Muscle layer of duodenum (tissue), 2 donors: ENCODE results near the gene CHMP6.
A peak's percentile ranks its signal among the peaks of the same experiment; 100 is the strongest.

Experiments used
- H3K27ac ChIP-seq: one replicate; pipeline ENCODE4 v1.7.0; 2013; ENCODE audit warnings: mild to moderate bottlenecking, low read length
- H3K27me3 ChIP-seq: one replicate; pipeline ENCODE4 v1.7.0; 2013; ENCODE audit warnings: low read depth, mild to moderate bottlenecking, control low read depth, low read length
- H3K36me3 ChIP-seq, 2 donors: one replicate each; pipeline ENCODE4 v1.7.0; 2013; ENCODE audit warnings: low read length in 2 of 2, control low read depth in 1 of 2, mild to moderate bottlenecking in 1 of 2; ENCODE audit not compliant: insufficient read depth in 2 of 2, control insufficient read depth in 1 of 2
- H3K4me1 ChIP-seq, 2 donors: one replicate each; pipeline ENCODE4 v1.7.0; 2013; ENCODE audit warnings: low read length in 2 of 2, mild to moderate bottlenecking in 2 of 2, control low read depth in 1 of 2, moderate library complexity in 1 of 2; ENCODE audit not compliant: insufficient read depth in 2 of 2, control insufficient read depth in 1 of 2
- H3K4me3 ChIP-seq, 2 donors: one replicate each; pipeline ENCODE4 v1.7.0; 2013; ENCODE audit warnings: low read length in 2 of 2, low read depth in 1 of 2, mild to moderate bottlenecking in 1 of 2
- H3K9me3 ChIP-seq, 2 donors: one replicate each; pipeline ENCODE4 v1.7.0; 2013; ENCODE audit warnings: low read length in 2 of 2, control low read depth in 1 of 2, mild to moderate bottlenecking in 1 of 2; ENCODE audit not compliant: control insufficient read depth in 1 of 2
- donor health status: healthy.

Gene CHMP6

DNA sequence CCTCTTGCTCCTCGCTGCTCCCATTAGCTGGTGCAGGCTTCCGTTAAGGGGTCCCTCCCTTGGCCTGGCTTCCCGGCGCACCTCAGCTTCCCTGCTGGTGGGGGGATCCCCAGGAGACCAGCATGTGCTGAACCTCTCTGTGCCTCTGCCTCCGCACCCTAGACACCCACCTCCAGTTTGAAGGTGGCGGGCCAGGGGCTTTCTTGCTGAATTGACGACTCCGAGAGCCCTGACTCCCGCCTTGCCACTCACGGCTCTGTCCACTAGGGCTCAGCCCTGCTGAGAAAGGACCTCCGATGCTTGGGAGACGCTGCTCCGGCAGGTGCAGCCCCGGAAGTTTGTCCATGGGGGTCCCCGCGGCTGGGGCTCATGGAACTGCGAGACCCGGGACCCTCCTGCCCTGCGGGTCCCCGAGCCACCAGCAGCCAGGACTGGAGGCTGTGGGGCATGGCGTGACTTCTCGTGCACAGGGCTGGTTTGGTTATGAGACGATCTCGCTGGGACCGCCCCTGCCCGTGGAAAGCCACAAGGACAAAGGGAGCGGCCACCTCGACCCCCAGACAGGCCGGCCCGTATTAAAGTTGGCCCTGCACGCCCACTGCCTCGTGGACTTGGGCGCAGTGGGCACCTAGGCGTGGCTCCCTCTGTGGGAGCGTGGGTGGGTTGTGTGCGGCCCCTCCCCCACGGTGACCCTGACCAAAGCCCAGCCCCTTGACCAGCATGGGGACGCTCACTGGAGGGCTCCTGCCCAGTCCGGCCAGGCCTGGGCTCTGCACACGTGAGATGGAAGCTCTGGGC lies 8.1 kb downstream of the CHMP6 start:
- Histone ChIP-seq H3K27me3 (peaks cover 9% of the 10 kb centered on the region), H3K36me3 (peaks cover 11 to 55% of the 10 kb centered on the region in 2 donors), H3K4me3 (no peak overlapping the region), H3K9me3 (no peaks in the 10 kb centered on the region), H3K27ac (no peak overlapping the region), H3K4me1 (peaks cover 4 to 21% of the 10 kb centered on the region in 2 donors)

DNA sequence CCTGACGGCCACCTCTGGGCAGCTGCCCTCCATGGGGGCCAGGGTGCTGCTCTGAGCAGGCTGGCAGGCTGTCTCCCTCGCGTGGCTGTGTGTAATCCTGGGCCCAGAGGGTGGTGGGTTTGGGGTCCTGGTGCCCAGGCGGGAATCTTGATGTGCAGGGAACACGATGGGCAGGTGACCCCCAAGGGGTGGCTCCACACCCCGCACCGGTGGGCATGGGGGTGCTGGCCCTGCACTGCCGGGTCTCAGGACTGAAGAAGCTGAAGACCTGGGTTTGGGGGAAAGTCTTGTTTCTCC lies 8.6 kb downstream of the CHMP6 start:
- H3K4me1 ChIP-seq: peaks cover 4 to 23% of the 10 kb centered on the region in 2 donors
- no peak overlapping the region for H3K27ac ChIP-seq
- peaks cover 11% of the 10 kb centered on the region for H3K27me3 ChIP-seq
- H3K9me3 ChIP-seq: no peaks in the 10 kb centered on the region
- no peak overlapping the region for H3K4me3 ChIP-seq
- peaks cover 11 to 51% of the 10 kb centered on the region in 2 donors for H3K36me3 ChIP-seq

DNA sequence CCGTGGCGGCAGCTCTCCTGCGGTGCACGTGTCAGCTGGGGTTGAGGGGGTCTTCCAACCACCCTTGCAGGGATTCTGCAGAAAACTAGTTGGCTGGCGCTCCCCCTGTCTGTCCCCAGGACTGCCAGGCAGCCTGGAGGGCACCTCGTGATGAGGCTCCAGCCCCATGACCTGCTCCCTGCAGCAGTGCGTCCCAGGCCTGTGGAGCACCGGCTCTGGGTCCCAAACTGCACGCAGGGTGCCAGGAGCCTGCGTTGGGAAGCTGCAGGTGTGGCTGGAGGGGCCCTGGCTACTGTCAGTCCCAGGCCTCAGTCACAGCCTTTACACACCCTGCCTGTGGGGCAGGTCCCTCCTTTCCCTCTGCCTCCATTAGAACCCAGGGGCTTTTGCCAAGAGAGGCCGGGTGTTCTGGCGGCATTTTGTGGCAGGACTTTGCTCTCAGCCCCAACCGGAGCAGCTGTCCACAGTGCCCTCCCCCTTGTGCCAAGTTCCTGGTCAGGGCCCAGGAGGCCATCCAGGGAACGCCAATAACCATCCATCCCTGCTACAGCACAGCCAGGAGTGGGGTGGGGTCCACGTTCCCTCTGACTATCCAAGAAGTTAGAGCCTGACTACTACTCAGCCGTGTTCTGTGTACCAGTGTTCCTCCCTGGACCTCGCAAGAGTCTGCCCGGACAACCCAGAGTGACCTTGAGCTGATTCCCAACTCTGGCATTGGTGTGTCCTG lies 9.2 kb downstream of the CHMP6 start:
- H3K4me1 ChIP-seq: peaks cover 4 to 23% of the 10 kb centered on the region in 2 donors
- no peaks in the 10 kb centered on the region for H3K9me3 ChIP-seq
- H3K27me3 ChIP-seq: peaks cover 11% of the 10 kb centered on the region
- peaks cover 11 to 46% of the 10 kb centered on the region in 2 donors for H3K36me3 ChIP-seq
- H3K4me3 ChIP-seq: no peak overlapping the region
- H3K27ac ChIP-seq: no peak overlapping the region

DNA sequence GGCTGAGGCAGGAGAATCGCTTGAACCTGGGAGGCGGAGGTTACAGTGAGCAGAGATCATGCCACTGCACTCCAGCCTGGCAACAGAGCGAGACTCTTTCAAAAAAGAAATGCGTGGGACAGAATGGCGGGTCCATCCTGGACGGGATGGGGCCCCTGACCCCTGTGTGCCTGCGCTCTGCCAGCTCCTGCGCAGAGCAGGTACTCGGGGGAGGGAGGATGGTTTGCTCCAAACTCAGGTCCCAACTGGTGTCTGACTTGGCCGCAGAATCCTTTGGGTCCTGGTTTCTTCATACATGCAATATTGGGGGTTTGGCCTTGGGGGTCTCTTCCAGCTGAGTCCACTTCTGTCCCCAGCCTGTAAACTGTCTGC lies 10.4 kb downstream of the CHMP6 start:
- H3K4me3 ChIP-seq: no peak overlapping the region
- peaks cover 4 to 23% of the 10 kb centered on the region in 2 donors for H3K4me1 ChIP-seq
- H3K9me3 ChIP-seq: no peaks in the 10 kb centered on the region
- H3K27ac ChIP-seq: no peak overlapping the region
- H3K27me3 ChIP-seq: peaks cover 11% of the 10 kb centered on the region
- peaks cover 11 to 34% of the 10 kb centered on the region in 2 donors for H3K36me3 ChIP-seq

DNA sequence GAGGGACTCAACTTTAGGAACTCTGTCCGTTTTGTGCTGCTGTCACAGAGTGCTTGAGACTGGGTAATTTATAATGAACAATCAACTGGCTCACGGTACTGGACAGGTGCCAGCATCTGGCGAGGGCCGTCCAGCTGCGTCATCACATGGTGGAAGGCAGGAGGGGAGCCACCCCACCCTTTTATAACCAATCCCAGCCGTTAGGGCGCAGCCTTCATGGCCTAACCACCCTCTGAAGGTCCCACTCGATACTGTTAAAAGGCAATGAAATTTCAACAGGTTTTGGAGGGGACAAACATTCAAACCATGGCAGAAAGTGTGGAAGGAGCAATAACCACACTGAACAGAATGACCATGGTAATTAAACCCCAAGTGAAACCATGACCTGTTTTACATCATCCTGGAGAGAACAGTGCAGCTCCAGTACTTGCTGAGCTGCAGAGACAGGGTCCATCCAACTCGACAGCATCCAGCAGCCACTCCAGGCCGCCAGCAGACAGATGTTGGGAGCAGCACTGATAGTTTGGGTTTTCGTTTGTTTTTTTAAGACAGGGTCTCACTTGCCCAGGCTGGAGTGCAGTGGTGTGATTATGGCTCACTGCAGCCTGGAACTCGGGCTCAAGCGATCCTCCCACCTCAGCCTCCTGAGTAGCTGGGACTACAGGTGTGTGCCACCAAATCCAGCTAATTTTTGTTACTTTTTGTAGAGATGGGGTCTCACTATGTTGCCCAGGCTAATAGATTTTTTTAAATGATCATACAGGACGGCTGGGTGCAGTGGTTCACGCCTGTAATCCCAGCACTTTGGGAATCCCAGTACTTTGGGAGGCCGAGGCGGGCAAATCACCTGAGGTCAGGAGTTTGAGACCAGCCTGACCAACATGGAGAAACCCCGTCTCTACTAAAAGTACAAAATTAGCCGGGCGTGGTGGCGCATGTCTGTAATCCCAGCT lies 11.0 kb downstream of the CHMP6 start:
- Histone ChIP-seq H3K4me1 (peaks cover 4 to 23% of the 10 kb centered on the region in 2 donors), H3K27me3 (peaks cover 11% of the 10 kb centered on the region), H3K36me3 (peaks cover 11 to 27% of the 10 kb centered on the region in 2 donors), H3K27ac (no peak overlapping the region), H3K9me3 (no peaks in the 10 kb centered on the region), H3K4me3 (no peak overlapping the region)

DNA sequence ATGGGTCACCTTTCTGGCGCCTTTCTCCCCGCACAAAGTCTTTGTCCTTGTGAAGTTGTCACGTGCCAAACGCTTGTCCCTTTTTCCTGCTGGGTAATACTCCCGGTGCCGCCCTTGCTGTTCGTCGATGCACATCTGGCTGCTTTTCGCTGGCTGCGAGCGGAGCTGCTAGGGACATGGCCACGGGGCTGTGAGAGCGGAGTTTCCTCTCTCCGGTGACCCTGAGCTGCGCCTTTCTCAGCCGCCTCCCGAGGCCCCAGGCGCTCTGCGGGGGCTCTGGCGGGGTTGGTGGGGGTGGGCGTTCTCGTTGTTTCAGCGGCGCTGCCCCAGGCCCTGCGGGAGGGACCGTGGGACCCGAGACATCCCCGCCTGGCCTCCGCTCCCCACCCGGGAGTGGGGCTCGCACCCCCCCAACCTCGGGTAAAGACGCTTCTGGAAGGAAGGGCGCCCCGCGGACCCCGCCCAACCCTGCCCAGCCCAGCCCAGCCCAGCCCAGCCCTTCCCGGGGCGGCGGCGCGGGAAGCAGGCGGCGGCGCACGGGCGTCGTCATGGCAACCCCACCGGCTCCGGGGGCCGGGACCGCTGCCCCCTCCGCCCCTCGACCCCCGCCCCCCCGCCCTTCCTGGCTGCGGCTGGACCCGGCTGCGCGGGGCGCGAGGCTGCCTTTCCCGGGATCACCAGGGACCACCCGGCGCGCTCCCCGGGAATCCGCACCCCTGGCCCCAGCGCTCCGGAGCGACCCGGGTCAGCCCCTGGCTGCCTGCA lies 12.3 kb downstream of the CHMP6 start:
- H3K4me3 ChIP-seq: peak overlapping the region in 1 of 2 donors; percentile 38
- H3K4me1 ChIP-seq: peaks cover 4 to 23% of the 10 kb centered on the region in 2 donors
- no peak overlapping the region for H3K27ac ChIP-seq
- H3K27me3 ChIP-seq: peaks cover 11% of the 10 kb centered on the region
- H3K9me3 ChIP-seq: no peaks in the 10 kb centered on the region
- peaks cover 2 to 15% of the 10 kb centered on the region in 2 donors for H3K36me3 ChIP-seq

DNA sequence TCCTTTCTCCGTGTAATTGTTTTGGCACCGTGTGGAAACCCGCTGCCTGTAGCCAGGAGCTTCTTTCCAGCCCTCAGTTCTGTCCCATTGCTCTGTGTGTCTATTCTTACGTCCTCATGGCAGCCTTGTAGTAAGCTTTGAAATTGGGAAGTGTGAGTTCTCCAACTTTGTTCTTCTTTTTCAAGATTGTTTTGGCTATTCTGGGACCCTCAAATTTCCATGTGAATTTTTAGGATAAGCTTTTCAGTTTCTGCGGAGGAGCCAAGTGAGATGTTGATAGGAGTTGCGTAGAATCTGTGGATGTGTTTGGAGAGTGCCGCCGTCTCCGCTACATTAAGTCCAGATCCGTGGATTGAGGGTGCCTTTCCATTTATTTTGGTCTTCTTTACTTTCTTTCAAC lies 15.2 kb downstream of the CHMP6 start:
- H3K27ac ChIP-seq: no peak overlapping the region
- peaks cover 11% of the 10 kb centered on the region for H3K27me3 ChIP-seq
- no peaks in the 10 kb centered on the region for H3K36me3 ChIP-seq

DNA sequence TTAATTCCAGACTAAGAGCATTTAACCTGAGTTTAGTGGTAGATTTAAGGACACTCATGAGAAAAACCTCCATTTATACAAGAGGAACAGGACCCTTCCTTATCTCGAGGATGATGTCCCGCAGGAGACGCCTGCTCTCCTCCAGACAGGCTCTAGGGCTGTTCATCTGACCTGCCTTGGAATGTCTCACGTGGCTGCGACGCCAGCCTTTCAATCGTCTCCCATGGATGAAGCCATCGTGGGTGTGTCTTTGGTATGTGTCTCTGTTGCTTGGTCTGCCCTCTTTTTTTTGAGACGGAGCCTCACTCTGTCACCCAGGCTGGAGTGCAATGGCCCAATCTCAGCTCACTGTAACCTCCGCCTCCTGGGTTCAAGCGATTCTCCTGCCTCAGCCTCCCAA lies 16.5 kb downstream of the CHMP6 start:
- Histone ChIP-seq H3K27me3 (peaks cover 4% of the 10 kb centered on the region), H3K9me3 (peaks cover 0 to 6% of the 10 kb centered on the region in 2 donors), H3K4me1 (peaks cover 0 to 13% of the 10 kb centered on the region in 2 donors), H3K4me3 (no peak overlapping the region), H3K27ac (no peak overlapping the region), H3K36me3 (no peaks in the 10 kb centered on the region)

More for the DNA sequence above, 15.2 kb downstream of the CHMP6 start:
- H3K4me1 ChIP-seq: peaks cover 4 to 23% of the 10 kb centered on the region in 2 donors
- peaks cover 0 to 6% of the 10 kb centered on the region in 2 donors for H3K9me3 ChIP-seq
- no peak overlapping the region for H3K4me3 ChIP-seq

DNA sequence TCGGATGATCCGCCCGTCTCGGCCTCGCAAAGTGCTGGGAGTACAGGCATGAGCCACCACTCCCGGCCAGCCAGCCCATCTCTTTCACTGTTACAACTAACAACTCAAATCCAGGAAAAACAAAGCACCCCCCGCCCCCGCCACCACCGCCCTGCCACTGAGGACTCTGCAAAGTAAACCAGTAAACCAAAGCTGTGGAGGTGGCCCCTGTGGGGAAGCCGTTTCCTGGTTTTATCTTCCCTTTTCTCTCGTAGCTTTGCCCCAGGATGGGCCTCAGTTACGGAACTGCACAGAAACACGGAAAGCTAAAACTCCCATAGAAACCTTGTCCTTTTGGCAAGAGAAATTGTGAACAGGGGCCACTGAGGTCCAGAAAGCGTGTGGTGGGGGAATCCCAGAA lies 17.5 kb downstream of the CHMP6 start:
- H3K27ac ChIP-seq: no peak overlapping the region
- peaks cover 0 to 7% of the 10 kb centered on the region in 2 donors for H3K4me1 ChIP-seq
- H3K36me3 ChIP-seq: no peaks in the 10 kb centered on the region
- H3K4me3 ChIP-seq: no peak overlapping the region
- peaks cover 0 to 6% of the 10 kb centered on the region in 2 donors for H3K9me3 ChIP-seq
- H3K27me3 ChIP-seq: peaks cover 4% of the 10 kb centered on the region

DNA sequence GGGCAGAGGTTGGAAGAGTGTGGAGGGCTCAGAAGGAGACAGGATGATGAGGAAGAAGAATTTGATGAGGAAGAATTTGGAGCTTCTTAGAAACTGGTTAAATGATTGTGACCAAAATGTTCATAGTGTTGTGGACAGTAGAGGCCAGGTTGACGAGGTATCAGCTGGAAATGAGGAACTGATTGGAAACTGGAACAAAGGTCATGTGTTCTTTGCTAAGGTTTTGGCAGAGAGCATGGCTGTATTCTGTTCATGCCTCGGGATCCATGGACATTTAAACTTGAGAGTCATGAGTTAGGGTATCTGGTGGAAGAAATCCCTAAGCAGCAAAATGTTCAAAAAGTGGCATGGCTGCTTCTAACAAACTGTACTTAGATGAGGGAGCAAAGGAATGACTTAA lies 19.3 kb downstream of the CHMP6 start:
- Histone ChIP-seq H3K36me3 (no peaks in the 10 kb centered on the region), H3K4me1 (no peaks in the 10 kb centered on the region), H3K4me3 (no peak overlapping the region), H3K27ac (no peak overlapping the region), H3K9me3 (peaks cover 0 to 6% of the 10 kb centered on the region in 2 donors), H3K27me3 (no peaks in the 10 kb centered on the region)
